HG02623 (cell line): ENCODE measurements around the gene DCAF8.

Experiments used
- ATAC-seq: cut with Tn5 transposase; IDR thresholded peaks from one replicate; pipeline ENCODE4 v1.9.1; 2021; ENCODE audit warnings: moderate library complexity; ENCODE audit not compliant: unreplicated experiment

Gene DCAF8

DNA sequence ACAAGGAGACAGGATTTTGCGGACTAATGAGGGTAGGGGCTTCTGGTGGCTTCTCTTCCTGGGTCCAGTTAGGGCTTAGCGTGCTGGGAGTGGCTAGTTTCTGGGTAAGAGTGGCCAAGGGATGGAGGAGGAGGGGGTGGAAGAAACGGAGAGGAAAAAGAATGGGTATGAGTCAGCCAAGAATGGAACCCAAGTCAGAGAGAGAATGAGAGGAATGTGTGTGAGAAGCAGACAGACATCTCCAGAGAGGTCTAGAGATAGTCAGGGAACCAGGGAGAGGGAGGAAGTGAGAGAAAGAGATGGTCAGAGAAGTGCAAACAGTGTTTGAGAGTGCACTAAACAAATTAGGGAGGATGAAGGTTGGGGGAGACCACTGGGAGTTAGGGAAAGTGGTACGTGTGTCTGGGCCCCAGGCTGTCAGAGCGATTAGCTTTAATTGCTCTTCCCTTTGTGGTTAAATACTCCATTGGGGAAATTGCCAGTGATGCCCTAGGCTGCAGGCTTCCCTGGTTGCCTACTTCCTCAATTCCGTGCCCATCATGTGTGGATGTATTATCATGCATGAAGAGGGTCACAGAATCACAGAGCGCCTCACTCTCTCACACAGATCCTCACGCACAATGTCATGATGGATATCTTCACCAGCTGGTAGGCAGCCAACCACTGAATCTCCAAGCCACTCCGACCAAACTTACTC lies 55.8 kb downstream of the DCAF8 start:
- ATAC-seq, result no peak

DNA sequence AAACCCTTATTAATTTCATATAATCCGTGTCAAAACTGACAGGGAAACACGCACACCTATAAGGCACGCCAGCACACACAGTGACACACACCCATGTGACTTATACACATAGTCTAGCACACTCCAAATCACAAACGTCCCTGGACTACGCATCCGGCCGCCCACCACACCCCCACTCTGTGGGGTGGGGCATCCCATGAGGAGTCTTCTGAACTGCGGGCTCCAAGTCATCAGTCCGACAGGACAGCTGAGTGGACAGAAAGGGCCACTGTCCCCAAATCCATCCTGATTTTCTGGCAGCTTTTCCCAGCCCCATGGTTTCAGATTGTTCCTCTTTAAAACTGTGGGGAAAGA lies 56.3 kb downstream of the DCAF8 start:
- ATAC-seq, result no peak

DNA sequence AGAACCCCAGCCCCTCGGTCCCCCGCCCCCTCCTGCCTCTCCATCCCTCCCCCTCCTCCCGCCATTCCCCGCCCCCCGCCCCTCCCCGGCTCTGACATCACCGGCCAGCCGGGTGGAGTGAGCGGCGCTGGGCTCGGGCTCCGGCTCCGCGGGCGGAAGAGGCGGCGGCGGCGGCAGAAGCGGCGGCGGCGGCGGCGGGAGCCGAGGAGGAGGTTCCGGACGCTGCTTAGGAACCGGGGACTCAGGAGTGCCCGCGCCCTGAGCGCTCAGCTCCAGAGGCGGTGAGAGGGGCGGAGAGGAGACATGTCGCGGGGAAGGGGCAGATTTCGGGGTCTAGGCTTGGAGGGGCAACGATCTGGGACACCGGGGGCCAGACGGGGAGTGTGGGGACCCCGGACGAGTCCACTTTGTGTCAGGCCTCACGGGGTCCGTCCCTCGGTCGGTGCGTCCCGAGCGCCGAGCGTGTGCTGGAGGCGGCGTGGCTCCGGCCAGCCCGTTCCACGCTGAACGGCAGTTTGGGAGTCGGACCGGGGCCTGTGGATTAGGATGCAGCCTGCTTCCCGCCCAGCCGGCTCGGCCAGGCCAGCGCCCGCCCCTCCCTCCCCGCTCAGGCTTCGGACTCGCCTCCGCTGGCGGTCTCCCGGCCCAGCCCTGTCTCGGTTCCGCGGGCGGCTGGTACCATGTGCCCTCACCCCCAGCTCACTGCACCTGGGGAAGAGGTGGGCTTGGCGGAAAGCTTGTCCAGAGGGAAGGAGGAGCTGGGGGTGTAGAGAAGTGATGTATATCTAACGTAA lies 56.9 kb downstream of the DCAF8 start, which contains the start of gene PEA15:
Gene PEA15 (plus strand): TSS at position 143 of the 794 bp plus-strand sequence. CDS start 6,161 bp downstream, outside the sequence.
- no peak for ATAC-seq

DNA sequence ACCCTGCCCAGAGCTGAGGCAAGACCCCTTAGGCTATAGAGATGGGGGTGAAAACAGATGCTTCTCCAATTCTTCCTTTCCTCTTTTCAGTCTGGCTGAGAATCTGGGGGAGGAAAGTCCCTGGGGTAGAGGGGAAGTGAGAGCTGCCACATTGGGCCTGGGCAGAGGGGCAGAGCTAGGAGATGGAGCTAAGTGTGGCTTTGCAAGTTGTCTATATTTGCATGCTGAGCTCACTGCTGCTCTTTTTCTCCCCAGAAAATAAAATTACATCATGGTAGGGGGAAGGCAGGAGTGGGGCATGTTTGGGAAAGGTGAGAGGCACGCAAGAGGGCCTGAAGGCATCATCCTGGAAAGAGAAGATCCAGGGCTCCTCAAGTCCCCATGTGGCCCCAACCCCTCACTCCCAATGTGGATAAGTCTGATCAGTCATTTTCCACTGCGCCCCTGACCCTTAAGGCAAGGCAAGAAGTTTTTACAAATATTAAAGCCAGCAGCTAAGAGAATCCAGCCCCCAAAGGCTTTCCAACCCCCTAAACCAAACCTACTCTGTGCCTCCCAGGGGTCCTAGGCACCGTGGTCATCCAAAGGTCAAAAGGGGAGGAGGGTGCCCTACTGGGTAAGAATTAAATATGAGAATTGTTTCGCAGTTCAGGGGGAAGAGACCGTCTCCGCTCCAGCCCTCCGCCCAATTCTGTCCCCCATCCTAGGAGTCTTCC lies 57.7 kb downstream of the DCAF8 start:
- peak; percentile 50 for ATAC-seq

DNA sequence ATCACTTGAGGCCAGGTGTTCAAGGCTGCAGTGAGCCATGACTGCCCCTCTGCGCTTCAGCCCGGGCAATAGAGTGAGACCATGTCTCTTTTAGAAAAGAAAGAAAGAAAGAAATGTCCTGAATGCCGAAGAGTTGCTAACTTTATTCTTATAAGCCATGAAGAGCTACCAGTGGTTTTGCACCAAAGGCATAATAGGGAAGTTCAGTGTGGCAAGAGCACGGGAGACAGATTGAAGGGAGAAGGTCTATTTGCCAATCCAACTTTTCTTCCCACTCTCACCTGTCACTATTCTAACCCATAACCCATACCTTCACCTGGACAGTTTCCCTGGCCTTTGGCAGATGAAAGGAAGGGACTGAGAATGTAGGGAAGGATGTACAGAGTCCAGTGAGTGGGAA lies 61.6 kb downstream of the DCAF8 start:
- no peak for ATAC-seq

DNA sequence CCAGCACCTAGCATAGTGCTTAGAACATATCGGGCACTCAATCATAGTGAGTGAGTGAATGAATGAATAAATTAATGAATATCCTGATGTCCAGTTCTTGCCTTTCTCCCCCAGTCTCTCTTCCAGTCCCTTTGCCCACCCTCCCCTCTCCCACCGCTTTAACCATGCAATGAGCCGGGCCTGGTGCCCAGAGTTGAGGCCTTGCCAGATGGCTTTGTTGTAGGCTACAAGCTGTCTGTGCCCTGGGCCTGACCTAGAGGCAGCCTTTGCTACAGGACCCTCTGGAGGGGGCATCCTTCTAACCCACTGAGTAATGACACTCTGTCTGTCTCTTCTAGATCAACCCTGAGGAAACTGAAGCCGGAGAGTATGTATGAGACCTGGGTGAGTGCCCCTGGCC lies 65.1 kb downstream of the DCAF8 start:
- ATAC-seq, result no peak

DNA sequence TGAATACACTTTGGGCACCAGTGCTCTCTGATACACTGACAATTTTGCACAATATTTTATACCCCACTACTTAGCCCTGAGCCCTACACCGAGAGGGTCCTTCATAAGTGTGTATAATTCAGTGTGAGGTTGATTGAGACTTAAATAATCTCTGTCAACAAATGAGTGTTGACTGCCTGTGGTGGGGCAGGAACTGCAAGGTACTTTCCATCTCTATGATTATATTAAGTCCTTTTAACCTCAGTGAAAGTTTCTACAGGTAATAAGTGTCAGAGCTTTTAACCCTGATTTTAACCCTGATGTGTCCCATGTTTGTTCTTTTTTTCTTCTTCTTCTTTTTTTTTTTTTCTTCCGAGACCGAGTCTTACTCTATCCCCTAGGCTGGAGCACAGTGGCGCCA lies 66.2 kb downstream of the DCAF8 start:
- ATAC-seq, result no peak

DNA sequence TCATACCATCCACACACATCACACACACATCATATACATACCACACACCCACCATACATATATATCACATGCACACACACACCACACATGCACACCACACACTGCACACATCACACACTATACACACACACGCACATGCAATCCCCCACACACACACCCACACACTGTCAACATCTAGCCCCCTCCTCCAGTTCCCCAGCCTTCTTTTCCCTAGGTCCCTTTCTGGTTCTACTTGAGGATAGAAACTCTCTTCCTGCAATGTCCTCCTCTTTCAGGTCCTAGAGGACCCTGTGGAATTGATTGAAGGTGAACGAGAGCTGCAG lies 67.7 kb downstream of the DCAF8 start:
- no peak for ATAC-seq

DNA sequence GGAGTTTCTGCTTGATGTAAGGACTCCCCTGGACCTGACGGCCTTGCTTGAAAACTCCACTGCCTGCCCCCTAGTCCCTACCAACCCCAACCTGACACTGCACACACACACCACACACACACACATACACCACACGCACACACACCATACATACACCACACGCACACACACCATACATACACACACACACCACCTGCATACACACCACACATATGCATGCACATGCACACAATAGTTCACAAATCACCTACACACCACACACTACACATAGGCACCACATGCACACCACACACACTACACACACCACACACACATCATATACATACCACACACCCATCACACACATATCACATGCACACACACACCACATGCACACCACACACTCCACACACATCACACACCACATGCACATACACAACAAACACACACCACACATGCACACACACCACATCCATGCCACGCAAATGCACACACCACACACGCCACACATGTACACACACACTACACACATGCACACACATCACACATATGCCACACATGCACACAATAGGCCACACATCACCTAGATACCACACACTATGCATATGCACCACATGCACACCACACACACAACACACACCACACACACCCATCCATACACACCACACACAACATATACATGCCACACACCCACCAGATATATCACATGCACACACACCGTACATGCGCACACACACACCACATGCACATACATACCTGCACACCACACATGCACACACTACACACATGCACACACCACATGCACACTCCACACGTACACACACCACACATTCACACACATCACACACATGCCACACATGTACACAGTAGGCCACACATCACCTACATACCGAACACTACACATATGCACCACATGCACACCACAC lies 68.3 kb downstream of the DCAF8 start:
- ATAC-seq, result no peak

DNA sequence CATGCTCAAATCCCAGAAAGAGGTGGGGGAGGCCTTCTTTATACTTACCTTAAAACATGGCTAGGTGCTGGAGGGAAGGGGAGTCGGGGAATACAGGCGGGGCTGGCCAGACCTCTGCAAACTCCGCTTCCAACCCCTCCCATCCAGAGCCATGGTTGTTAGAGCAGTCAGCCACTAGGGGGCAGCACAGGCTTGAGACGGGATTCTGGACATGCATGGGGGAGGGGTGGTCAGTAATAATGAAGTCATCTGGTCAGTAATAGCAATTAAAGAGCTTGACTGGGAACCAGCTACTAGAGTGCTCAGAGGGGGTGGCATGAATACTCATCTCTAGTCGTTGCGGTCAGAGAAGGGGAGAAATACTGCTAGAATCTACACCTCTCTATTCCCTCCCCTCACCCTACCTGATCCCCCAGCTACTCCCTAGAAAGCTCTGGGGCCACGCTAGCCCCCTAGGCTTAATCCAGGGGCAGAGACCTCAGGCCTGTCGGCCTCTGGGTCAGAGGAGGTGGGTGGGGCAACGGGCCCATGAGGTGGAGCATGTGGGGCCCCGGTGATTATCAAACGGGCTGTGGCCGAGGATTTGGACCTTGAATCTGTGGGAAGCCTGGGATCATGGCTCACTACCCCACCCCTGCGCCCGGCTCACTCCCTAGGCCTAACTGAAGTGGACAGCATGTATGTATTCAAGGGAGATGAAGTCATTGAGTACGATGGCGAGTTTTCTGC lies 69.1 kb downstream of the DCAF8 start:
- no peak for ATAC-seq

DNA sequence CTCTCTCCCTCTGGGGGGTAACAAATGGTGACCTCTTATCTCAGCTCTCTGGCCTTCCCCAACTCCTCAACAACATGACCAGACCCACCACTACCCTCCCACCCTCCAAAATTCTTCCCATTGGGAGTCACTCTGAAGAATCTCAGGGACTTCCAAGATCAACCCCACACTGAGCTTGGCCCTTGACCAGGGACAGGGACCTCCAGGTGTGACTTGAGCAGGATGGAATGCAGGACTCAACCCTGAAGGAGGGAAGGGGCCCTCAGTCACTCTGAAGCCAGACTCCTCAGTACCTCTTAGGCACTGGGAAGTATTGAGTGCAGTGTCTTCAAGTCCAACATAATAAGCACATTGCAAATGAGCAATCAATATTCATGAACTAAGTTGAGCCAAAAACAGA lies 70.1 kb downstream of the DCAF8 start:
- ATAC-seq, result no peak

DNA sequence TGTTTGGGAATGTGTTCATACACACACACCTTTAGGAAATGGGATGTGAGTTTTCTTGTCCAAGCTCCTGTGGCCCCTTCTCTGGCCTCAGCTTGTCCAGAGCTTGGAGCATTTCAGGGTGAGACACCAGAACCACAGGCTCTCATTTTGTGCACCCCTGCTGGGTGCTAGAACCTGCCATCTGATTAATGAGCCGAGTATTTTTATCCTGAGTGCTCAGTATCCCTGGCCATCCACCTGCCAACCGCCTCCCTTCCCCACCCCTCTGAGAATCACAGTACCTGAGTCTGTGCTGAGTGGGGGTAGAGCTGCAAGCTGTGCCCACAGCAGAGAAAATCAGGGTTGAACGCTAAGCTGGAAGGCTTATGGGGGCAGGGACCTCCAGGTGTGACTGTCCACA lies 70.6 kb downstream of the DCAF8 start:
- ATAC-seq, result no peak

DNA sequence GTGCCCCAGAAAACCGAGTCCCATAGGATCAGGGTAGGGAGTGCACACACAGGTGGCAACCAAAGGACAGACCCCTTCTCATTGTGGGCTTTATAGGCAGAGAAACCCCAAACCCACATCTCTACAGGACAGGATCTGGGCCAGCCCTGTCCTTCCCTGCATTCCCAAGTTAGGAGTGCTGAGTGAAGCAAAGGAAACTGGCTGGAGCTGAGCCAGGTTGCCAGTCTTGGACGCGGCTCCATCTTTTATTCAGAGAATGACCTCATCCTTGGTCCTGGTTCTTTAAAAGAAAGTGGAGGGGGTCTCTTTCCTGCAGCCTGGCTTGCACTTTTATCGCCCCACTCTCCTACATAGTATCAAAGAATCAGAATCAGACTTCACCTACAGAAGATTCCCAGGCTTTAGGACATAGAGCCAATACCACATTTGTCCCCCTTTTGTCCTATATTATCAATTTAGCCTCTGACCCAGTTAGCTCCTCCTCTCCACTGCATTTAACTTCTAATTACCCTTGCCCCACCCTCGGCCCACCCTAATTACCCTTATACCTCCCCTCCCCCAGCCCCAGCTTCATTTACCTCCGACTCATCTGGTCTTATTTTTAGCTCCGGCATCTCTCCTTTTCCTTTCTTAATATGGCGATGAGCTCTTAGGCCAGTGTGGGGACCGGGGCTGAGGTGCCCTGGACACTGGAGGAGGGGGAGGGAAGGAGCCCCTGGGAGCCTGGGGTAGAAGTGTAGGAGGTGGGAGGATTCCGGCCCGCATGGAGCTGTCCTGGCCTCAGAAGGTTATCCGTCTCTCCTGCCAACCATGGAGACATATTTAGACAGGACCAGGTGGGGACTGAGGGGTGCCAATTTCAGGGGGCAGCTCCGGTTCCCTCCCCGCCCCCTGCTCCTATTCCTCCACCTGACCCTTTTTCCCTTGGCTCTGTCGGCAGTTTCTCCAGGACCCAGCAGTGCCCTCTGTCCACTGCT lies 72.4 kb downstream of the DCAF8 start, which contains the start of gene CASQ1:
Gene CASQ1 (plus strand): TSS at position 927 of the 977 bp plus-strand sequence. CDS start 177 bp downstream, outside the sequence.
- ATAC-seq, result no peak

DNA sequence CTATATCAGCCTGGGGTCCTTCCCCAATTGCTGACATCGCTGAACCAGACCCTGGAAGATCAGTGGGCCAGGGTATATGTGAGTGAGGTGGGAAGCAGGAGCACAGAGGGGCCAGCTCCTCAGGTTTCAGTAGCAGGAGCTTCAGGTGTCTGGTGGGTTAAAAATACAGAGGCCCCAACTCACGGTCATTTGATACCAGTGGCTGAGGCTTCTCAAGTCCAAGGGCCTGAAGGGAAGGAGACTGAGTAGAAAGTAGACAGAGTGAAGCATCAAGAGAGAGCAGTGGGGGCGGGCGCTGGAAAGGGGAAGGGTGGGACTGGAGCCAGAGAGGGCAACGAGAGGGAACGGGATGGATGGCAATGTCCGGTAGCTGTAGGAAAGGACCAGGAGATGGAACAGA lies 74.0 kb downstream of the DCAF8 start:
- no peak for ATAC-seq

DNA sequence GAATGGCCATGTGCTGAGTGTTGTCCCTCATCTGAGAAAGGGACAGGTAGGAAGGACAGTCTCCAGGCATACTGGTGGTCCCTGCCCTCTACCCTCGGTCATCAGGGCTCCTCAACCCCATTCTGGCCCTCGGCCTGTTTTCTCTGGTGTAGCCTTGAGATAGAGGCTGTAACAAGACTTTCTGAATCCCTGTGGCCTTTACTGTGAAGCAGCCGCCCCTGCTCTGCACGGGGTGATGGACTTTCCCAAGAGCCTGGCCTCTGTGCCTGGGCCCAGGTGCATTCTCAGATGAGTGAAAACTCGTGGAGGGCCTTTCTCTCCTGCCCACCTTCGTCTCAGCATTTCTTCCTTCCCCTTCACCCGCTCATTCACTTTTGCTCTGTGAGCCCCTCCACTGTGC lies 74.9 kb downstream of the DCAF8 start:
- no peak for ATAC-seq

DNA sequence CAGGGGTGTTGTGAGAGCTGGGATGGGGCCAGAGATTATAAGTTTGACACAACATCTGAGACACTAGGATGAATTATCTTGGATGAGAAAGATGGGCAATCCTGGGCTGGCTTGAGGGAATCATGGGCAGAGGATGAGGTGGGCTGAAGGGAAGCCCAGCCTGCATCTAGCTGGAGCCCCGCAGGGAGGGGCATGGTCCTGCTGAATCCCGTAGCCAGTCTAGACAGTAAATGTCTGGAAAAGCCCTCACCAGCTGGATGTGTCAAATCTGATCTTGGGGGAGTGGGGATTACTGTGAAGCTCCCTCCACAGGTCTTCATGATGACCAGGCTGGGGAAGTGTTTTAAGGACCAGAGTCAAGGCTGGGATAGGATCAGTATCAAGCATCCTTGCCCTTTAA lies 75.6 kb downstream of the DCAF8 start:
- no peak for ATAC-seq

DNA sequence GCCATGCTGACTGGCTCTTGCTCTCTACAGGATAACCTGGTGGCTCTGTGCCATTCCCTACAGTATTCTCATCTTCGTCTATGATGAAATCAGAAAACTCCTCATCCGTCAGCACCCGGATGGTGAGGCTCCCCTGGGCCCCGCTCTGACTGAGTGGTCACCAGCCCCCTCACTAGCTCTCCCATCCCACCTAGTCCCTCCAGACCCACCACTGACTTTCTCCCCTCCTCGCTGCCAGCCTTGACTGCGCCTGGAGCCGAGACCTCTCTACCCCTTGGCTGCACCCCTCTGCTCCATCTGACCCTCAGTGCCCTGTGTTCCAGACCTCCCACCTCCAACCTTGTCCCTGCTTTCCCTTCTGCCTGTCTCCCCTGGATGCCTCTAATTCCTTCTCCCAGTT lies 76.1 kb downstream of the DCAF8 start:
- no peak for ATAC-seq

DNA sequence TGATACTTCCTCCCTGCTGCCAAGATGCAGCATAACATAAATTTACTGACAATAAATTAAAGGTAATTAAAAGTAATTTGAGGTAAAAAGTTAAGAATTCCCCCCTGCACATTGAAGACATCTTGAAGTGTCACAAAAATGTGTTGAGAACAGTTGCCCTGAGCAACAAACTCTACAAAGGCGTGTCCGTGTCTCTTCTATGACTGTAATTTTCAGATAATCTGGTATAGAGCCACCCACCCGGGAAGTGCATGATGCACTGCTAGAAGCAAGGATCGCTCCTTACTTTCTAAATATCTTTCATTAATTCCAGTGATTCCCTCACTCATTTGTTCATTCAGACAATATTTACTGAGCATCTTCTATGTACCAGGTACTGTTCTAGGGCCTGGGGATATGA lies 83.0 kb downstream of the DCAF8 start:
- no peak for ATAC-seq

DNA sequence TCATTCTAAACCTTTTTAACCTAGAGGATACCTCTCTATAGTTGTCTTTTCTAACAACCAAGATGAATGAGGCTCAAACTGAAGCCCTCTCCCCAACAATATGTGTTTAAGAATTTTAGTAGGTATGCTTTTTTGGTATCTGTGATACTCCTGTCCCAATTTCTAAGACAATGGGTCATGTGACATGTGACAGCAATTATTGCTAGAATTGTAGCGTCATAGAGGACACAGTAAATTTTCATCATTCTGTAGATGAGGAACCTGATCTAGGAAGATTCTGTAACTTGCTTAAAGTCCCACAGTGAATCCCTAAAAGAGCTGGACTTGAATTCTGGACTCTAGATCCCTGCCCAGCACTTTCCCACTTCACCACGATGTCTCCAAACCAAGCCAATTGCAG lies 83.6 kb downstream of the DCAF8 start:
- ATAC-seq, result no peak
